OCI-LY7 (cell line): ENCODE results near the gene RNF130. TPM values are rescaled to one million over a fixed set of nuclear protein-coding genes. Genes with fewer than 3 reads are reported as not detected.

ENCODE experiments used
- BruUV-seq: library from RNA; stranded (reverse); fragments of 400-500 nt; replicated peaks from 2 replicates; lab custom pipeline; 2021; lab: Mats Ljungman, UMichigan
- CTCF ChIA-PET: fragments of 300-600 bp; sonication (Branson Sonifier 250); formaldehyde crosslinking; loops from one replicate; lab custom pipeline; 2022; ENCODE audit warnings: antibody characterized with exemption; ENCODE audit not compliant: unreplicated experiment; lab: Charles Lee
- POLR2A ChIA-PET: fragments of 300-600 bp; sonication (Branson Sonifier 250); formaldehyde crosslinking; loops from one replicate; lab custom pipeline; 2022; ENCODE audit warnings: antibody characterized with exemption; lab: Charles Lee
- DNase-seq: peaks from one replicate; pipeline ENCODE4 v3.0.0-alpha.2; 2015; ENCODE audit warnings: low spot score
- H2AFZ ChIP-seq: fragments of 200-600 bp; sonication (generic), shearing (Covaris generic); 2 replicates; pipeline ENCODE4 v1.6.1; 2014; ENCODE audit warnings: mild to moderate bottlenecking, antibody characterized with exemption, low read length, moderate library complexity
- H3K27ac ChIP-seq: fragments of 200-600 bp; sonication (generic); 2 replicates; pipeline ENCODE4 v1.5.1; 2014; ENCODE audit warnings: mixed run types, low read depth, mild to moderate bottlenecking, moderate library complexity, low read length, inconsistent platforms; ENCODE audit not compliant: poor library complexity, severe bottlenecking
- H3K36me3 ChIP-seq: fragments of 200-600 bp; sonication (generic); 2 replicates; pipeline ENCODE4 v1.6.1; 2014; ENCODE audit warnings: mild to moderate bottlenecking, antibody characterized with exemption, low read length, moderate library complexity, mixed read lengths; ENCODE audit not compliant: insufficient read depth
- H3K4me1 ChIP-seq: fragments of 200-600 bp; sonication (generic); 2 replicates; pipeline ENCODE4 v1.5.1; 2014; ENCODE audit warnings: mild to moderate bottlenecking, low read length; ENCODE audit not compliant: insufficient read depth, poor library complexity, severe bottlenecking
- H3K4me2 ChIP-seq: fragments of 200-600 bp; sonication (generic); 2 replicates; pipeline ENCODE4 v1.6.1; 2014; ENCODE audit warnings: mild to moderate bottlenecking, low read length
- H3K4me3 ChIP-seq: fragments of 200-600 bp; sonication (generic); 2 replicates; pipeline ENCODE4 v1.5.1; 2014; ENCODE audit warnings: mild to moderate bottlenecking, low read depth, low read length; ENCODE audit not compliant: poor library complexity, severe bottlenecking
- H3K79me2 ChIP-seq: fragments of 200-600 bp; sonication (generic); 2 replicates; pipeline ENCODE4 v1.6.1; 2016; ENCODE audit warnings: low read depth, mild to moderate bottlenecking, low read length, moderate library complexity, mixed read lengths; ENCODE audit not compliant: insufficient read depth
- H3K9me2 ChIP-seq: fragments of 200-600 bp; sonication (generic); 2 replicates; pipeline ENCODE4 v1.6.1; 2016; ENCODE audit warnings: mild to moderate bottlenecking, low read length, mixed read lengths; ENCODE audit not compliant: insufficient read depth
- H3K9me3 ChIP-seq: fragments of 200-600 bp; sonication (generic); 2 replicates; pipeline ENCODE4 v1.6.1; 2014; ENCODE audit warnings: mild to moderate bottlenecking, mixed run types, low read length, mixed read lengths
- H4K20me1 ChIP-seq: fragments of 200-600 bp; sonication (generic); 2 replicates; pipeline ENCODE4 v1.6.1; 2014; ENCODE audit warnings: mild to moderate bottlenecking, antibody characterized with exemption, low read length, moderate library complexity, mixed read lengths; ENCODE audit not compliant: insufficient read depth
- CTCF ChIP-seq: fragments of 200-600 bp; sonication (generic); conservative IDR thresholded peaks from 2 replicates; pipeline ENCODE4 v1.5.1; 2014; ENCODE audit warnings: mild to moderate bottlenecking, antibody characterized with exemption, low read length, moderate library complexity, mixed read lengths
- EZH2phosphoT487 ChIP-seq: fragments of 200-600 bp; sonication (generic); IDR thresholded peaks from 2 replicates; pipeline ENCODE4 v1.6.1; 2018; ENCODE audit warnings: low read depth, borderline replicate concordance, mild to moderate bottlenecking, mixed run types, antibody characterized with exemption, low read length, moderate library complexity, mixed read lengths
- intact Hi-C: fragments of 100-400 bp; cut with micrococcal nuclease; formaldehyde crosslinking; loops from one replicate; pipeline ENCODE4 v1.10.0; 2022; ENCODE audit not compliant: unreplicated experiment
- total RNA-seq, 2 experiments: library from RNA; depleted of rRNA in 1 of 2; stranded (reverse); fragments of >200 nt in 1 of 2; shearing (Covaris generic) in 1 of 2; gene quantifications; 2 replicates each; pipeline ENCODE4 v1.2.3, GENCODE V29; 2014 to 2022

RNF130 gene
- total RNA-seq, 2 experiments from 2014 or later = 0.16 TPM; not detected in 1

GRCh38 chr5:180084638-180085561, 13.3 kb upstream of the RNF130 start:
- no peaks in the 10 kb centered on the region for H3K79me2 ChIP-seq
- DNase-seq = no peak
- intact Hi-C loops = no loop called here
- no peak overlapping the region for H2AFZ ChIP-seq
- H3K9me2 ChIP-seq = no peaks in the 10 kb centered on the region
- no peak overlapping the region for H3K4me2 ChIP-seq
- ChIA-PET CTCF (no interaction called here), POLR2A (interaction anchor here (1.0 kb wide), 1 partner anchor 20 kb away, joined by 3 read pairs; no protein-coding TSS in a partner anchor)
- no peaks in the 10 kb centered on the region for H3K36me3 ChIP-seq
- no peak overlapping the region for H3K4me3 ChIP-seq
- no peaks in the 10 kb centered on the region for H3K9me3 ChIP-seq
- H3K27ac ChIP-seq = no peak overlapping the region
- H3K4me1 ChIP-seq = peaks cover 4% of the 10 kb centered on the region
- no peaks in the 10 kb centered on the region for H4K20me1 ChIP-seq
- no TSS peak for BruUV-seq
- TF ChIP-seq CTCF (no peak), EZH2phosphoT487 (no peak)

- DNase-seq = no peak
- Histone ChIP-seq H3K4me1 (peaks cover 4% of the 10 kb centered on the region), H3K27ac (no peak overlapping the region), H3K79me2 (no peaks in the 10 kb centered on the region), H3K4me3 (no peak overlapping the region), H3K9me3 (no peaks in the 10 kb centered on the region), H3K36me3 (no peaks in the 10 kb centered on the region), H3K4me2 (no peak overlapping the region), H2AFZ (no peak overlapping the region), H3K9me2 (no peaks in the 10 kb centered on the region), H4K20me1 (no peaks in the 10 kb centered on the region)
- POLR2A ChIA-PET = interaction anchor here (0.7 to 1.0 kb wide), 2 partner anchors 19 to 324 kb away, joined by 3 read pairs; no protein-coding TSS in a partner anchor
- no peak for TF ChIP-seq EZH2phosphoT487
- no peak for TF ChIP-seq CTCF
- intact Hi-C loops = no loop called here
- no TSS peak for BruUV-seq
- CTCF ChIA-PET = no interaction called here
Observed at GRCh38 chr5:180083529-180084060, 12.0 kb upstream of the RNF130 start.
